Activated CD8-positive, alpha-beta memory T cell treated with anti-CD3 and anti-CD28 coated beads for 4 hours (primary cell): ENCODE measurements around the gene NAGK.

Experiments used
- DNase-seq, 2 donors: peaks; one replicate each; pipeline ENCODE4 v3.0.0-alpha.2; 2020; ENCODE audit warnings: low read depth in 2 of 2

The NAGK gene

GRCh38 chr2:71108091-71108490, 39.6 kb downstream of the NAGK start:
- DNase-seq: no peak

- no peak for DNase-seq
Measured at GRCh38 chr2:71113843-71114242, 45.4 kb downstream of the NAGK start.

DNA sequence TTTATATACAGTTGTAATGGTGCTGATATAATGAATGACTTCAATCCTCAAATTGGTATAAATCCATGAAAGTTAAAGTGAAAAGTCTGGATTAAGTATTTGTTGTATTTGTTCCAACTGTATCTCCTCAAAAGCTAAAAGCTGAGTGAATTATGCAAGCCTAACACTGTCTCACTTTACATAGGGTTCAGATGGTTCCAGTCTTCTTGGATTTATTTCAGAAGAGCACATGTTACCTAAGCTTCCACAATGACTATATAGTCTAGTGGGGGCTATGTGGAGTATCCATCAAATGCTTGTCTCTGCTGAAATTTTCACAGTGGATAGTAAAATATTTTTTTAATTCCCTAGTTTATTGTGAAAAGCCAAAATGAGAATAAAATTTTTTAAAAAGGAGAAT, 48.6 kb downstream of the NAGK start:
- no peak for DNase-seq

DNA sequence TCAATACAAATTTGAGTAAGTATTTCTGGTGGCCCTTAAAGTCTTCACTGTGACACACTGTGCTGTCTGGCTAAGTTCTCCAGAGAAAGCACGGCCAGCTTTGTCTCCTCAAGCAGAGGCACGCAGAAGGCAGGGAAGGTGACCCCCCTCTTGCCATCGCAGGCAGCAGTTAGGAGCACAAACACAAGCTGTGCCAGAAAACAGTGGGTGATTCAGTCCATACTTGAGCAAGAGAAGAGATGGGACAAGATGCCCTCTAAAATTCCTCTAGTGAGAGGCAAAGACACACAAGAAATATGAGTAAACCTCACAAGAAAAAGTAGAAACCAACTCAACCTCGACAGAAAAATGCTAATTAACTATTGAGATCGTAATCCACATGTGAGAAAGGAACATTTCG, 51.7 kb downstream of the NAGK start:
- DNase-seq: no peak

- DNase-seq: no peak
Measured at GRCh38 chr2:71121479-71121878, 53.0 kb downstream of the NAGK start.

DNA sequence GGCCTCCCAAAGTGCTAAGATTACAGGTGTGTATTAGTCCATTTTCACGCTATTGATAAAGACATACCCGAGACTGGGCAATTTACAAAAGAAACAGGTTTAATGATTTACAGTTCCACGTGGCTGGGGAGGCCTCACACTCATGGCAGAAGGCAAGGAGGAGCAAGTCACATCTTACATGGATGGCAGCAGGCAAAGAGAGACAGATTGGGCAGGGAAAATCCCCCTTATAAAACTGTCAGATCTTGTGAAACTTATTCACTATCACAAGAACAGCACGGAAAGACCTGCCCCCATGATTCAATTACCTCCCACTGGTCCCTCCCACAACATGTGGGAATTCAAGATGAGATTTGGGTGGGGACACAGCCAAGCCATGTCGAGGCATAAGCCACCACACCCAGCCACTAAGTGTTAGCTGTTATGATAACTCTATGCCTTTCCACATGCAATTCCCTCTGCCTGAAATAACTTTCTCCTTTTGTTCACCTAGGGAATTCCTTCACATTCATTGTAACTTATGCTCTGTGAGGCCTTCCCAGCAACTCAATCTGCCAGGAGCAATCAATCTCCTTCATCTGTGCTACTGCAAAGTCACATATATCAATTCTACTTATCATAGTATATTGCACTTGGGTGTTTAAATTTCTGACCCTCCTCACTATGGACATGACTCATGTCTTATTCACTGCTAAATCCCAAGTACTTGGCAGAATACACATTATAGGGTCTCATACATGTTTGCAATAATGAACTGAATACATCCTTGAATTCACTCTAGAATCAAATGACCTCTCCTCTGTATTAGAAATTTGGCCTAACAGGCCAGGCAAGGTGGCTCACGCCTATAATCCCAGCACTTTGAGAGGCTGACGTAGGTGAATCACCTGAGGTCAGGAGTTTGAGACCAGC, 54.2 kb downstream of the NAGK start:
- no peak for DNase-seq

- DNase-seq: no peak
Measured at GRCh38 chr2:71125506-71126294, 57.3 kb downstream of the NAGK start.

DNA sequence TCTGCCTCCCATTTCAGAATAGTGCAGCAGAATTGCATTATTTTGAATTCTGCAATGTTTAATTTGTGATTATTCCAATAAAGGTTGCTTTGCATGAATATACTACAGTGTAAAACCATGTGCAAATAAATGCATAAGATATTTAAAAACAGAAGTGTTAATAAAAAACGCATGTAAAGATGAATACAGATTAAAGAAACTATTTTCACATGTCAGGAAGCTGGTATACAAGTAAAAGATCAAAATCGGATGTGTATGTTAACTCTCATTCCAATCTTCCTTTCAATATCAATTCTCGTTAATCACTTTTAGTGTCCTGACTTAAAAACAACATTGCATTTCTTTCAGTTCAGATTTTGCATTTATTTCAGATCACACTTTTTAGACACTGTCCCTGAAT, 58.5 kb downstream of the NAGK start:
- no peak for DNase-seq
